HG03066 (cell line): ENCODE results near the gene SMLR1.
"Not testable (repeated sequence)": the region's sequence is repeated elsewhere in the genome, so short reads cannot be mapped to it uniquely, and the experiment has no call there.

Experiments used
- ATAC-seq: cut with Tn5 transposase; IDR thresholded peaks from one replicate; pipeline ENCODE4 v1.9.1; 2021; ENCODE audit warnings: low read depth; ENCODE audit not compliant: unreplicated experiment

SMLR1 gene

GRCh38 chr6:130827247-130828149 lies at the start of gene SMLR1:
Gene SMLR1, plus strand, starts transcription at chr6:130827406. Its CDS starts 8 bp downstream, at chr6:130827414.
- ATAC-seq, result no peak

DNA sequence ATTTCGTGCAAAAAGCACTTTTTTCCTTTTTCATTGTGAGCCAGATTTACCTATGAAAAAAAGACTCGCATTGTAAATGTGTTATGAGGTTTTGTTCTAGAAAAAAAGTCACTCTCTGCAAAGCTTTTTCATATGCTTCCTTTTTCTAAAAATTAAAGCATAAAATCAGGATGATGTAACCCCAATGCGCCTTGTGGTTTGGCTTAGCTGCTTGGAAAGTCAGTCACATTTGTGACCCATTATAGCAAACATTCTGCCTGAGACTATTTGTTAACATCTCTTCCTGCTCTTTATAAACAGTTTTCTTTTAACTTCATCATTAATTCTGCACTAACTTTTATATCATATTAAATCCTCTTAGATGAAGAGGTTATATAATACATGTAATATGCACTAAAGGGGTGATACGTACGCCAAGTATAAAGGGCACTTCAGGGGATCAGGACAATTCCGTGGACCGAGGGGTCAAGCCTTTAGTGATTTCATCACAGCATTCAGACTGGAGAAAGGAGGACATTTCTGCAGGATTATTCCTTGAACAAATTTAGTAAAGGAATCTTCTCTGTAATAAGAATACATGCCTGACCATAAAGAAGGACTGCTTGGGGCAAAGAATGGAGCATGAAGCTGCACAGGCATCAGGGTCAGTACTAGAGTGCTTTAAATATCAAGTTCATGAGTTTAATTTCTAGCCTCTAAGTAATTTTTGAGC lies 48.1 kb upstream of the SMLR1 start:
- no peak for ATAC-seq

DNA sequence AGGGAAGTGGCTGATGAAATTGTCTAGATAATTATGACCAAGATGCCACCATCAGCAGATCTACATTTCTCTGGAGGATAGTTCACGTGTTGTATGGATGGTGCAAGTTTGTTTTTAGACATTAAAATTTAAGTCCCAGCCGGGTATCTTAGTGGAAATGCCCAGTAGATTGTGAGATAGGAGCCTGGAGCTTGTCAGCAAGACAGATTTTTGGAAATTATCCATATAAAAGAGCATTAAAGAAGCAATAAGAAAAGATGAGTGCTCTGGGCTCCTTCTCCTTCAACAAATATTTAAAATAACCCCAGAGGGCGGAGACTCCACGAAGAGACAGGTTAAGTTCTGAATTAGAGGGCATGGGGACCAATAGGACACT lies 47.6 kb upstream of the SMLR1 start:
- no peak for ATAC-seq

DNA sequence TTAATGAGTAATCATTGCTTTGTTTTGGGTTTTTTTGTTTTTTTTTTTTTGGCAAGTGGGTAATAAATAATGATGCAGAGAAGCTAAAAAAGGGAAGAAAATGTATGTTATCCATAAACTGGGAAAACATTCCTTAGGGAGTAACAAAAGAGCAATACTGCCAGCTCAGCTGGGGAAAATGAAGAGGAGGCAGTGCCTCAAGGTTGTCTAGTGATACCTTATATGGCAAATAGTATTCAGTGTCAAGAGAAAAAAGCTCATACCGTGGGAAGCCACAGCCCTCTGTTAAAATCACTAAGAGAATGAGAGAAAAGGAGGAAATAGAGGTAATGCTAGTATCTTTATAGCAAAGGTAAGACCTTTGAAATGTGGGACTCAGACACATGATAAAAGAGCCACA lies 47.1 kb upstream of the SMLR1 start:
- ATAC-seq, result no peak

DNA sequence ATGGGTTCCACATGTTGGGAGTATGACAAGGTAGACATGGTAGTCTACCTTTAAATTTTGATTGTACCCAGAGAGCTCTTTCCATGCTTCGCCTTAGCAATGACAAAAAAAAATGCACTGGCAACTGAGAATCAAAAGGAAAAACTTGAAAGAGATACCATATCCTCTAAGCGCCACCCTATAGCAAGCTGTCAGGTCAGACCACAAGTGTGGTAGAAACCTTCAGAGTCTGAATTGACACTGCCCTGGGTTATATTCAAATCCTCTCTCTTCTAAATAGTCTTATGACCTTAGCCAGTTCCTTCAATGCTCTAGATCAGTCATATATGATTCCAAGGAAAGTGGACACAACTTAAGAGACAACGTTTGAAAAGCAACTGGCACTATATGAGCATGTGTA lies 45.6 kb upstream of the SMLR1 start:
- ATAC-seq, result no peak

- ATAC-seq, result no peak
These were observed 43.6 kb upstream of the SMLR1 start for GRCh38 chr6:130783416-130784107.

- no peak for ATAC-seq
These were observed 39.3 kb upstream of the SMLR1 start for GRCh38 chr6:130787726-130788500.

GRCh38 chr6:130788954-130789353 lies 38.3 kb upstream of the SMLR1 start:
- no peak for ATAC-seq

DNA sequence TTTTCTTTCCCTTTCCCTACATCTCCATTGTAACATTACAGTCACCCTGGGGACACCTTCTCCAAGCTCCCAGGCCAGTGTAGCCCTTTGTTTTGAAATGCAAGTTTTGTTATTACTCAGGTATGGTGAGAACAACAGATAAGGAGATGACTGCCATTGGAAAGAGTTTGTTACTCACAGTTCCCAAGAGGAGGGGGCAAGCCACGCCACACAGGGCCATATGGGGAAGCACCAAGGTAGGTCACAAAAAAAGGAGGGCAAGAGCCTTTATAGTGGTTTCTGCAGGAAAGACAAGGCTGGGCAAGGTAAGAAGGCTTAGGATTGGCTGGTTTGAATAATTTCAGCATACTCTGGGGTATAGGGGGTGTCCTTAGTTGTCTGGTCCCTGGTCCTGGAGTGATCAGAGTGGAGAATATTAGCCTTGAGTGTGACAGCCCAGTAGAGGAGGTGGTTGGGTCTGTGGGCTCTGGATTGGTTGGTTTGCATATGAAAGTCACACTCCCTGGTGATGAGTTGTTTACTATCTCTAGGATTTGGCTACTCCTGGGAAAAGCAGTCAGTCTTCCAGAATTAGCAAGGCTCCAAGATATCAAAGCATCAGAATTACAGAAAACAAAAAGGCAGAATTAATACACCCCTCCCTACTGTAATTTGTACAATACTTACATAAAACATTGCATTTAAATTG lies 33.1 kb upstream of the SMLR1 start:
- ATAC-seq, result no peak

- no peak for ATAC-seq
These were observed 32.5 kb upstream of the SMLR1 start for GRCh38 chr6:130794738-130795137.

DNA sequence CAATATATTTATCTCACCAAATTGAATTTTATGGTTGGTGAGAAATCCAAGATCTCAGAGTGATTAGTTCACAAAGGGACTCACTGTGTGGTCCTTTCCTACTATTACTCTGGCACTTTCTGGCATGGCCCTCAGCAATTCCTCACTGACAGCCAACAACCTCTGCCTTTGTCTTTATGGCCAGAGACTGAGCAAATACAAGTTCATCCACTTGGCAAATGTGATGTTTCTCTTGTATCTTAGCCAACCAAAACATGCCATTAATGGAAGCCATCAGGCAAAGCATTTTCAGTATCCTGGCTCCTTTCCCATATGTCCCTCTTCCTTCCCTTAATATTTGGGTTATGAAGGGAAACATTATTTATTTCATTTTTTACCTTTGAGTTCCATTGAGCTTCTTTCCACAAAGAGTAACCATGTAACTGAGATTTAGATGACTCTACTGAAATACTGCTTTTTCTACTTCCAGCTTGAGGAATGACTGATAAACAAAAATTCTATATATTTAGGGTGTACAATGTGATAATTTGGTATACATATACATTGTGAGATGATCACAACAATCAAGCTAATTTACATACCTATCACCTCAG lies 30.8 kb upstream of the SMLR1 start:
- no peak for ATAC-seq

DNA sequence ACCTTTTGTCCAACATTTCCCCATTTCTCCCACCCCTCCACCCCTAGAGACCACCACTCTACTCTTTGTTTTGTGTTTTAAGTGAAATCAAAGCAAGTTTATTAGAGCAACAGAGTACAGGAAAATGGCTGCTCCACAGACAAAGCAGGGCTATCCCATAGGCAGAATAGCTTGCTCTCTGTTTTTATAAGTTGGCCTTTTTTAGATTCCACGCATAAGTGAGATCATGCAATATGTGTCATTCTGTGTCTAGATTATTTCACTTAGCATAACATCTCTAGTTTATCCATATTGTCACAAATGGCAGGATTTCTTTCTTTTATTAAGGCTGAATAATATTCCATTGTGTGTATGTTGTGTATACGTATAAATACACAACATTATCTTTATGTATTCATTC lies 30.1 kb upstream of the SMLR1 start:
- ATAC-seq, result no peak

- not testable (repeated sequence) for ATAC-seq
These were observed 25.8 kb upstream of the SMLR1 start for GRCh38 chr6:130801368-130801767.

GRCh38 chr6:130810307-130811030 lies 16.7 kb upstream of the SMLR1 start:
- no peak for ATAC-seq

GRCh38 chr6:130811932-130812331 lies 15.3 kb upstream of the SMLR1 start:
- no peak for ATAC-seq

GRCh38 chr6:130814506-130814905 lies 12.7 kb upstream of the SMLR1 start:
- ATAC-seq, result no peak

DNA sequence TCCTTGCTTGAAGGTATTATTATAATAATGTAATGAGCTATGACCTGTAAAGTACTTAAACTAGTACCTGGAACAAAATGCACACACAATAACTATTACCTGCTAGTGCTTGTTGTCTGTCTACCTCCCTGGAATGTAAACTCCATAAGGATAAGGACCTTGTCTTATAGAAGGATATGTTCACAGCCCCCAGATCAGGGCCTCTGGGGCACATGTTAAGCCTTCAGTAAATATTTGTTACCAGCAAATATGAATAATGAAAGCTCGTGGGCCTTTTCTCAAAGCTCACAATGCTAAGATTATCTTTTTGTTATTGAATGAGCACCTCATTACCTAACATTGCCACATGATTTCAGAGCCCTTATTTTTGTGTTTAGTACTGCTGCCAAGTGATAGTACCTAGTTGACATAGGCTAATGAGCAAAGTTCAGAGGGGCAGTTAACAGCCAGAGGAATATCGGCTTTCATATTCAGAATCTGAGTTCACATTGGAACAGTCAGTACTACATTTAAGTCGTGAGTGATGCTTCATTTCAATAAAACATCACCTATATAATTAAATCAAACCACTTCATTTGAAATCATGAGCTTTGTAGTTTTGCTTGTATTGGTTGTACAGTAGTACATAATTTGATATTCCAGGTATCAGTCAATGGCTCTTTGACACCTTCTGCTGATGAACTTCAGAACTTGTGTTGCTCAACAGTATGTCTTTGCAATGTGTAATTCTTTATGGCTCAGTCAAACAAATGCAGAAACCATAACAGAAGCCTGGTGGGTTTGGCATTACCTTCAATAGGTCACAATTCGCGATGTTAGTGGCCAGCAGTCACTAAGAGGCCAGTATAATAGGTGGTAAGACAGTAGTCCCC lies 11.8 kb upstream of the SMLR1 start:
- ATAC-seq, result no peak

DNA sequence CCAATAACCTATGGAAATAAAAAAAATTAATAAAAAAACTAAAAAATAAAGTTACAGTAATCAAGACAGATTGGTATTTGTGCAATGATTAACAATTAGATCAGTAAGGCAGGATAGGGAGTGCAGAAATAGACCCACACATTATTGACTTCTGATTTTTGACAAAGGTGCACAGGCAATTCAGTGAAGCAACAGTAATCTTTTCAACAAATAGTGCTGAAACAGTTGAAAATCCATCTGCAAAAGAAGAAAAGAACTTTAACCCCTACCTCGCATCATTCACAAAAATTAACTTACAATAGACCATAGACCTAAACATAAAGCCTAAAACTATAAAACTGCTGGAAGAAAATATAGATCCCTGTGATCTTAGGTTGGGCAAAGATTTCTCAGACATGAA lies 4.5 kb upstream of the SMLR1 start:
- no peak for ATAC-seq
